K562 (cell line): ENCODE data around the gene MVB12B. TPM values are rescaled to one million over a fixed set of nuclear protein-coding genes. Genes with fewer than 3 reads are reported as not detected.

ENCODE experiments used
- ATAC-seq: fragments of 200-7000 bp; cut with Tn5 transposase; 3 replicates; pipeline ENCODE4 v1.9.1; 2020; ENCODE audit warnings: moderate library complexity
- BruUV-seq: library from RNA; stranded (reverse); fragments of 400-500 nt; replicated peaks from 2 replicates; lab custom pipeline; 2021; lab: Mats Ljungman, UMichigan
- CTCF ChIA-PET: fragments of 300-600 bp; formaldehyde crosslinking; extraction: SDS; loops from one replicate; lab custom pipeline; 2021; ENCODE audit warnings: low intra/inter-chr PET ratio; lab: Yijun Ruan, JAX
- POLR2A ChIA-PET: fragments of 300-600, 350-650 bp; sonication (Branson Sonifier 250); formaldehyde crosslinking; extraction: SDS; loops from one replicate; lab custom pipeline; 2021; ENCODE audit warnings: antibody characterized with exemption, inconsistent platforms; lab: Yijun Ruan, JAX
- DNase-seq, 4 experiments: peaks; one replicate each; pipeline versions ENCODE4 v3.0.0 to v3.0.0-alpha.2; 2011 to 2018; ENCODE audit warnings: low spot score in 3 of 4, mixed read lengths in 3 of 4; ENCODE audit errors: extremely low read depth in 1 of 4
- FAIRE-seq: peaks from 2 replicates; lab custom pipeline; 2011; peaks lifted over from hg19 to GRCh38; lab: Jason Lieb, UNC
- H2AFZ ChIP-seq: 2 replicates; pipeline ENCODE4 v1.6.0; 2011; ENCODE audit warnings: low read depth, low read length, control low read depth, inconsistent platforms
- H3K27ac ChIP-seq: fragments of 200-600 bp; 3 replicates; pipeline ENCODE4 v1.8.0; 2011; ENCODE audit warnings: low read depth, mild to moderate bottlenecking, control low read depth, inconsistent platforms, low read length, moderate library complexity, mixed read lengths; ENCODE audit errors: extremely low read depth
- H3K27me3 ChIP-seq, 2 experiments: fragments of 300-600 bp in 1 of 2; 2 replicates in 1 of 2; 3 replicates in 1 of 2; pipeline versions ENCODE4 v1.6.0 to v1.8.0; 2011; ENCODE audit warnings: inconsistent platforms in 2 of 2, low read length in 2 of 2, mild to moderate bottlenecking in 1 of 2, mixed read lengths in 1 of 2, moderate library complexity in 1 of 2; ENCODE audit not compliant: control insufficient read depth in 2 of 2, insufficient read depth in 2 of 2
- H3K36me3 ChIP-seq: fragments of 300-600 bp; 3 replicates; pipeline ENCODE4 v1.8.0; 2011; ENCODE audit warnings: mild to moderate bottlenecking, low read length, inconsistent platforms; ENCODE audit not compliant: control insufficient read depth, insufficient read depth
- H3K4me1 ChIP-seq, 2 experiments: fragments of 200-600 bp in 1 of 2; replicated peaks in 1 of 2; 2 replicates in 1 of 2; 3 replicates in 1 of 2; pipeline versions ENCODE4 v1.5.1 to v1.8.0; 2011; ENCODE audit warnings: inconsistent platforms in 2 of 2, low read length in 2 of 2, mild to moderate bottlenecking in 1 of 2, mixed read lengths in 1 of 2, moderate library complexity in 1 of 2; ENCODE audit not compliant: control insufficient read depth in 2 of 2, insufficient read depth in 2 of 2
- H3K4me2 ChIP-seq: 2 replicates; pipeline ENCODE4 v1.6.1; 2011; ENCODE audit warnings: low read length, control low read depth, inconsistent platforms, mixed read lengths; ENCODE audit not compliant: insufficient read depth
- H3K4me3 ChIP-seq: fragments of 200-600 bp; sonication (generic), shearing (Covaris generic); 2 replicates; pipeline ENCODE4 v1.5.1; 2016; ENCODE audit warnings: control low read depth, inconsistent platforms
- H3K79me2 ChIP-seq: fragments of 200-600 bp; 3 replicates; pipeline ENCODE4 v1.8.0; 2011; ENCODE audit warnings: low read length, inconsistent platforms; ENCODE audit not compliant: control insufficient read depth, insufficient read depth
- H3K9ac ChIP-seq, 2 experiments: 2 replicates each; pipeline versions ENCODE4 v1.6.0 to v1.6.1; 2011; ENCODE audit warnings: low read depth in 2 of 2, low read length in 2 of 2, control low read depth in 1 of 2, inconsistent platforms in 1 of 2, mild to moderate bottlenecking in 1 of 2, mixed read lengths in 1 of 2; ENCODE audit not compliant: insufficient read depth in 1 of 2
- H3K9me1 ChIP-seq: one replicate; pipeline ENCODE4 v1.6.0; 2011; ENCODE audit warnings: inconsistent platforms, mild to moderate bottlenecking, low read length, moderate library complexity; ENCODE audit not compliant: control insufficient read depth, insufficient read depth
- H3K9me3 ChIP-seq: replicated peaks from 2 replicates; pipeline ENCODE4 v1.5.1; 2011; ENCODE audit warnings: low read depth, low read length, inconsistent platforms; ENCODE audit not compliant: control insufficient read depth, insufficient read depth
- H4K20me1 ChIP-seq: replicated peaks from 2 replicates; pipeline ENCODE4 v1.6.1; 2011; ENCODE audit warnings: low read length, inconsistent platforms, mixed read lengths; ENCODE audit not compliant: control insufficient read depth, insufficient read depth
- EZH2 ChIP-seq: IDR thresholded peaks from 2 replicates; pipeline ENCODE4 v1.6.1; 2012; ENCODE audit warnings: low read depth, mild to moderate bottlenecking, inconsistent platforms, low read length, borderline replicate concordance
- RHOXF2B ChIP-seq: fragments of 250-450 bp; sonication (Bioruptor Pico); conservative IDR thresholded peaks from 2 replicates; pipeline ENCODE4 v1.5.1; 2021
- WHSC1 ChIP-seq: IDR thresholded peaks from one replicate; pipeline ENCODE4 v1.6.1; 2012; ENCODE audit warnings: low read length, control low read depth, inconsistent platforms
- ZSCAN32 ChIP-seq: fragments of 450-650 bp; formaldehyde crosslinking; IDR thresholded peaks from 2 replicates; pipeline ENCODE4 v1.4.0; 2020; ENCODE audit warnings: mild to moderate bottlenecking, moderate library complexity
- WGBS: fragments of 100-300 bp; shearing (Covaris generic); methylation state at CpG from one replicate; pipeline ENCODE4 v1.1.6; 2016; ENCODE audit warnings: low coverage, mixed read lengths; ENCODE audit not compliant: insufficient coverage; ENCODE audit errors: missing lambda C conversion rate; 5-methylcytosine and 5-hydroxymethylcytosine counted together
- in situ Hi-C: fragments of 300-500 bp; cut with MboI; formaldehyde crosslinking; loops from 4 replicates; pipeline ENCODE4 v1.15.0; 2018; ENCODE audit warnings: inconsistent platforms, mixed read lengths
- intact Hi-C: fragments of 100-400 bp; cut with micrococcal nuclease; formaldehyde crosslinking; loops from 2 replicates; pipeline ENCODE4 v1.14.2; 2022
- polyA plus RNA-seq, 8 experiments: library from polyadenylated mRNA; depleted of rRNA in 4 of 8; stranded (reverse) in 5 of 8; unstranded in 3 of 8; fragments of >200 nt; fragmentation: Nextera tagmentation in 2 of 8; fragmentation: Illumina TruSeq in 1 of 8; extraction: Ambion mirVana in 2 of 8; extraction: Trizol in 1 of 8; gene quantifications; 2 replicates each; pipeline versions ENCODE4 v1.2.1 to v1.2.3, GENCODE V29; 2011 to 2014; ENCODE audit warnings: inconsistent platforms in 1 of 8, missing spikeins in 1 of 8
- total RNA-seq, 7 experiments: library from RNA; depleted of rRNA in 6 of 7; stranded (reverse); fragments of >200 nt in 6 of 7; fragmentation: Illumina TruSeq in 2 of 7; extraction: Trizol in 2 of 7; gene quantifications; 2 replicates each; pipeline versions ENCODE4 v1.2.1 to v1.2.3, GENCODE V29; 2011 to 2021; ENCODE audit warnings: low replicate concordance in 1 of 7
- TF ChIP-seq, protein P1 (sequence below), 2 experiments: fragments of 450-650 bp; formaldehyde crosslinking in 1 of 2; IDR thresholded peaks; 2 replicates each; pipeline versions ENCODE4 v1.4.0 to v1.6.1; 2014 to 2020; ENCODE audit warnings: mild to moderate bottlenecking in 2 of 2, borderline replicate concordance in 1 of 2, low read depth in 1 of 2
- TF ChIP-seq, protein P2 (sequence below): fragments of 250-450 bp; sonication (Bioruptor Pico); IDR thresholded peaks from 2 replicates; pipeline ENCODE4 v1.5.0; 2021; ENCODE audit warnings: mild to moderate bottlenecking, borderline replicate concordance
- TF ChIP-seq, protein P3 (sequence below), 2 experiments: fragments of 450-650 bp in 1 of 2; sonication (generic) in 1 of 2; formaldehyde crosslinking in 1 of 2; IDR thresholded peaks in 1 of 2; conservative IDR thresholded peaks in 1 of 2; 2 replicates each; pipeline versions ENCODE4 v1.6.1 to v1.8.1; 2016 to 2023; ENCODE audit warnings: mild to moderate bottlenecking in 2 of 2, moderate library complexity in 2 of 2, inconsistent platforms in 1 of 2, missing genetic modification reagents in 1 of 2

Gene MVB12B
- total and polyA plus RNA-seq, 9 of the 15 experiments (the other 6 are each of a cell fraction or from before 2014, with no cell fraction given), result not detected

DNA sequence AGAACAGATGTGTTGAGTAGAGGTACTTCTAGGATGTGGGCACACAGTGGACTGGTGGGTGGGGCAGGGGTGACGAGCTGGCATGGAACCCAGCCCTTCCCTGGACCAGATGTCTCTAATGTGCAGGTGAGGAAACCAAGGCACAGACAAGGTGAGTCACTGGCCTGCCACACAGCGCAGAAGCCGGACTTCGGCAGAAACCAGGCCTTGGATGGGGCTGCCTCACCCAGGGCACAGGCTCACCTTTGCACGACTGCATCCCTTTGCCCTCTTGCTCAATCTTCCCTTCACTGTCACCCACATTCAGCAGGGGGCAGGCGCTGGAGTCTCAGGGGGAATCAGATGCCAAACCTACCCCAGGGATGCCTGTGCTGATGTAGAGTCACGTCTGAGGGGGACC, 221.7 kb downstream of the MVB12B start:
- Histone ChIP-seq H3K79me2 (no peaks in the 10 kb centered on the region), H3K9ac (no peak overlapping the region), H3K4me2 (no peak overlapping the region), H4K20me1 (no peaks in the 10 kb centered on the region), H3K27me3 (peaks cover 0 to 13% of the 10 kb centered on the region in 2 experiments; a peak in 2 of 5 replicates), H3K9me3 (no peaks in the 10 kb centered on the region), H3K27ac (no peak overlapping the region), H3K4me1 (no peaks in the 10 kb centered on the region), H3K4me3 (no peak overlapping the region), H3K36me3 (no peaks in the 10 kb centered on the region), H2AFZ (no peak overlapping the region), H3K9me1 (no peaks in the 10 kb centered on the region)
- ChIA-PET POLR2A (no interaction called here), CTCF (no interaction called here)
- intact Hi-C loops, result no loop called here
- in situ Hi-C loops, result no loop called here
- no TSS peak for BruUV-seq
- DNase-seq, result no peak
- FAIRE-seq, result no peak
- no peak for ATAC-seq
- WGBS, result 2% methylated on average over 6 of the region's 7 CpGs
- TF ChIP-seq EZH2 (no peak), WHSC1 (no peak), RHOXF2B (CRISPR knock-in tag) (no peak), ZSCAN32 (CRISPR knock-in tag) (no peak)
- TF ChIP-seq, protein P1, sequence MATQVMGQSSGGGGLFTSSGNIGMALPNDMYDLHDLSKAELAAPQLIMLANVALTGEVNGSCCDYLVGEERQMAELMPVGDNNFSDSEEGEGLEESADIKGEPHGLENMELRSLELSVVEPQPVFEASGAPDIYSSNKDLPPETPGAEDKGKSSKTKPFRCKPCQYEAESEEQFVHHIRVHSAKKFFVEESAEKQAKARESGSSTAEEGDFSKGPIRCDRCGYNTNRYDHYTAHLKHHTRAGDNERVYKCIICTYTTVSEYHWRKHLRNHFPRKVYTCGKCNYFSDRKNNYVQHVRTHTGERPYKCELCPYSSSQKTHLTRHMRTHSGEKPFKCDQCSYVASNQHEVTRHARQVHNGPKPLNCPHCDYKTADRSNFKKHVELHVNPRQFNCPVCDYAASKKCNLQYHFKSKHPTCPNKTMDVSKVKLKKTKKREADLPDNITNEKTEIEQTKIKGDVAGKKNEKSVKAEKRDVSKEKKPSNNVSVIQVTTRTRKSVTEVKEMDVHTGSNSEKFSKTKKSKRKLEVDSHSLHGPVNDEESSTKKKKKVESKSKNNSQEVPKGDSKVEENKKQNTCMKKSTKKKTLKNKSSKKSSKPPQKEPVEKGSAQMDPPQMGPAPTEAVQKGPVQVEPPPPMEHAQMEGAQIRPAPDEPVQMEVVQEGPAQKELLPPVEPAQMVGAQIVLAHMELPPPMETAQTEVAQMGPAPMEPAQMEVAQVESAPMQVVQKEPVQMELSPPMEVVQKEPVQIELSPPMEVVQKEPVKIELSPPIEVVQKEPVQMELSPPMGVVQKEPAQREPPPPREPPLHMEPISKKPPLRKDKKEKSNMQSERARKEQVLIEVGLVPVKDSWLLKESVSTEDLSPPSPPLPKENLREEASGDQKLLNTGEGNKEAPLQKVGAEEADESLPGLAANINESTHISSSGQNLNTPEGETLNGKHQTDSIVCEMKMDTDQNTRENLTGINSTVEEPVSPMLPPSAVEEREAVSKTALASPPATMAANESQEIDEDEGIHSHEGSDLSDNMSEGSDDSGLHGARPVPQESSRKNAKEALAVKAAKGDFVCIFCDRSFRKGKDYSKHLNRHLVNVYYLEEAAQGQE (IDR thresholded peaks at IDR 0.05; ENCODE audit: borderline replicate concordance), result no peak
- TF ChIP-seq, protein P1 (CRISPR knock-in tag; IDR thresholded peaks at IDR 0.05; ENCODE audit: low read depth), result no peak
- TF ChIP-seq, protein P2, sequence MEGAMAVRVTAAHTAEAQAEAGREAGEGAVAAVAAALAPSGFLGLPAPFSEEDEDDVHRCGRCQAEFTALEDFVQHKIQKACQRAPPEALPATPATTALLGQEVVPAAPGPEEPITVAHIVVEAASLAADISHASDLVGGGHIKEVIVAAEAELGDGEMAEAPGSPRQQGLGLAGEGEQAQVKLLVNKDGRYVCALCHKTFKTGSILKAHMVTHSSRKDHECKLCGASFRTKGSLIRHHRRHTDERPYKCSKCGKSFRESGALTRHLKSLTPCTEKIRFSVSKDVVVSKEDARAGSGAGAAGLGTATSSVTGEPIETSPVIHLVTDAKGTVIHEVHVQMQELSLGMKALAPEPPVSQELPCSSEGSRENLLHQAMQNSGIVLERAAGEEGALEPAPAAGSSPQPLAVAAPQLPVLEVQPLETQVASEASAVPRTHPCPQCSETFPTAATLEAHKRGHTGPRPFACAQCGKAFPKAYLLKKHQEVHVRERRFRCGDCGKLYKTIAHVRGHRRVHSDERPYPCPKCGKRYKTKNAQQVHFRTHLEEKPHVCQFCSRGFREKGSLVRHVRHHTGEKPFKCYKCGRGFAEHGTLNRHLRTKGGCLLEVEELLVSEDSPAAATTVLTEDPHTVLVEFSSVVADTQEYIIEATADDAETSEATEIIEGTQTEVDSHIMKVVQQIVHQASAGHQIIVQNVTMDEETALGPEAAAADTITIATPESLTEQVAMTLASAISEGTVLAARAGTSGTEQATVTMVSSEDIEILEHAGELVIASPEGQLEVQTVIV (CRISPR knock-in tag), result no peak
- TF ChIP-seq, protein P3, sequence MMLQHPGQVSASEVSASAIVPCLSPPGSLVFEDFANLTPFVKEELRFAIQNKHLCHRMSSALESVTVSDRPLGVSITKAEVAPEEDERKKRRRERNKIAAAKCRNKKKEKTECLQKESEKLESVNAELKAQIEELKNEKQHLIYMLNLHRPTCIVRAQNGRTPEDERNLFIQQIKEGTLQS (IDR thresholded peaks at IDR 0.05), result no peak
- TF ChIP-seq, protein P3 (CRISPR knock-in tag; conservative IDR thresholded peaks at IDR 0.05), result no peak
